Ishikawa (cell line): ENCODE data around the gene ZCCHC13.

ENCODE experiments used
- EGR1 ChIP-seq: IDR thresholded peaks from 2 replicates; pipeline ENCODE4 v1.6.1; 2012
- ZBTB7A ChIP-seq: IDR thresholded peaks from 2 replicates; pipeline ENCODE4 v1.6.1; 2012; ENCODE audit warnings: low read depth

- TF ChIP-seq EGR1: no peak
- no peak for TF ChIP-seq ZBTB7A
Observed at GRCh38 chrX:74324131-74324530, 20.2 kb downstream of the ZCCHC13 start.
